Left lung (tissue), 10 donors: ENCODE data around the gene VPS9D1. TPM values are rescaled to one million over a fixed set of nuclear protein-coding genes. Genes with fewer than 3 reads are reported as not detected.

ENCODE experiments used
- ATAC-seq: fragments of 200-7000 bp; cut with Tn5 transposase; one replicate; pipeline ENCODE4 v1.9.1; 2020; ENCODE audit warnings: moderate library complexity
- DNase-seq, 4 donors: peaks; one replicate each; pipeline ENCODE4 v3.0.0-alpha.2; 2013 to 2020
- H3K27ac ChIP-seq, 2 donors: fragments of 200-600 bp; sonication (generic) in 1 of 2; one replicate each; pipeline versions ENCODE4 v1.5.0 to v1.8.0; 2020 to 2021
- H3K27me3 ChIP-seq, 2 donors: fragments of 200-600 bp; sonication (generic) in 1 of 2; one replicate each; pipeline versions ENCODE4 v1.5.0 to v1.8.0; 2020 to 2021
- H3K36me3 ChIP-seq, 2 donors: fragments of 200-600 bp; sonication (generic) in 1 of 2; one replicate each; pipeline versions ENCODE4 v1.5.0 to v1.8.0; 2020 to 2021
- H3K4me1 ChIP-seq, 2 donors: fragments of 200-600 bp; one replicate each; pipeline ENCODE4 v1.8.0; 2021
- H3K4me3 ChIP-seq, 2 donors: fragments of 200-600 bp; sonication (generic) in 1 of 2; one replicate each; pipeline versions ENCODE4 v1.5.0 to v1.8.0; 2020 to 2021; ENCODE audit warnings: mild to moderate bottlenecking in 1 of 2
- H3K9me3 ChIP-seq, 2 donors: fragments of 200-600 bp; sonication (generic) in 1 of 2; one replicate each; pipeline versions ENCODE4 v1.5.0 to v1.8.0; 2020 to 2021
- CTCF ChIP-seq, 2 donors: fragments of 200-600 bp; sonication (generic) in 1 of 2; IDR thresholded peaks; one replicate each; pipeline versions ENCODE4 v1.5.0 to v1.8.0; 2021; ENCODE audit warnings: antibody characterized with exemption in 2 of 2
- intact Hi-C, 2 donors: fragments of 100-400 bp; cut with DNase I; formaldehyde crosslinking; loops; one replicate each; pipeline versions ENCODE4 v1.11.2 to v1.14.2; 2022
- polyA plus RNA-seq, 6 donors: library from polyadenylated mRNA; unstranded; fragments of 120-200 nt; gene quantifications; one replicate each; pipeline ENCODE4 v1.2.1, GENCODE V29; 2013; ENCODE audit not compliant: insufficient read length in 6 of 6
- total RNA-seq, 2 donors: library from RNA; stranded (reverse); fragmentation: NEBNext Ultra II Directional; extraction: Animal tissue kit (Norgen Biotek cat#: 25700); gene quantifications; one replicate each; pipeline ENCODE4 v1.2.1, GENCODE V29; 2021
- donor health status: DM: no; HTN: yes; CAD: no.
- donor health status: DM: no; HTN: no; CAD: no.

VPS9D1 gene
- total and polyA plus RNA-seq, 8 donors: 9.0 to 19.0 (median 12.3) TPM

GRCh38 chr16:89733322-89733721, 12.6 kb upstream of the VPS9D1 start:
- Histone ChIP-seq H3K27ac (no peak overlapping the region), H3K27me3 (no peaks in the 10 kb centered on the region)

GRCh38 chr16:89732918-89733242, 12.2 kb upstream of the VPS9D1 start:
- H3K36me3 ChIP-seq: peaks cover 0 to 96% of the 10 kb centered on the region in 2 donors
- TF ChIP-seq CTCF (IDR thresholded peaks at IDR 0.05): no peak
- no peak overlapping the region for H3K4me3 ChIP-seq
- H3K9me3 ChIP-seq: no peaks in the 10 kb centered on the region
- DNase-seq (peak in 1 of 4 donors; percentile 39), ATAC-seq (no peak)
- no peak overlapping the region for H3K27ac ChIP-seq
- H3K4me1 ChIP-seq: no peaks in the 10 kb centered on the region
- intact Hi-C loops: no loop called here
- H3K27me3 ChIP-seq: no peaks in the 10 kb centered on the region

More at GRCh38 chr16:89733322-89733721, 12.6 kb upstream of the VPS9D1 start:
- peak in 1 of 4 donors; percentile 62 for DNase-seq
- Histone ChIP-seq H3K4me3 (no peak overlapping the region), H3K36me3 (peaks cover 0 to 96% of the 10 kb centered on the region in 2 donors), H3K4me1 (no peaks in the 10 kb centered on the region), H3K9me3 (no peaks in the 10 kb centered on the region)
- ATAC-seq: no peak
- intact Hi-C loops: no loop called here
- TF ChIP-seq CTCF (IDR thresholded peaks at IDR 0.05): no peak

GRCh38 chr16:89732142-89732917, 11.6 kb upstream of the VPS9D1 start:
- DNase-seq (peak in 1 of 4 donors; percentile 37), ATAC-seq (no peak)
- Histone ChIP-seq H3K4me3 (no peak overlapping the region), H3K27me3 (no peaks in the 10 kb centered on the region), H3K9me3 (no peaks in the 10 kb centered on the region), H3K27ac (no peak overlapping the region), H3K36me3 (peaks cover 0 to 96% of the 10 kb centered on the region in 2 donors), H3K4me1 (no peaks in the 10 kb centered on the region)
- TF ChIP-seq CTCF (IDR thresholded peaks at IDR 0.05): no peak
- intact Hi-C loops: no loop called here

- DNase-seq: no peak
- H3K4me1 ChIP-seq: peaks cover 0 to 8% of the 10 kb centered on the region in 2 donors
- peaks cover 0 to 96% of the 10 kb centered on the region in 2 donors for H3K36me3 ChIP-seq
- H3K27me3 ChIP-seq: no peaks in the 10 kb centered on the region
- no peak for TF ChIP-seq CTCF (IDR thresholded peaks at IDR 0.05)
- no peak overlapping the region for H3K4me3 ChIP-seq
- intact Hi-C loops: no loop called here
- ATAC-seq: no peak
- H3K9me3 ChIP-seq: no peaks in the 10 kb centered on the region
- H3K27ac ChIP-seq: no peak overlapping the region
Measured at GRCh38 chr16:89730610-89731234, 10.0 kb upstream of the VPS9D1 start.

DNA sequence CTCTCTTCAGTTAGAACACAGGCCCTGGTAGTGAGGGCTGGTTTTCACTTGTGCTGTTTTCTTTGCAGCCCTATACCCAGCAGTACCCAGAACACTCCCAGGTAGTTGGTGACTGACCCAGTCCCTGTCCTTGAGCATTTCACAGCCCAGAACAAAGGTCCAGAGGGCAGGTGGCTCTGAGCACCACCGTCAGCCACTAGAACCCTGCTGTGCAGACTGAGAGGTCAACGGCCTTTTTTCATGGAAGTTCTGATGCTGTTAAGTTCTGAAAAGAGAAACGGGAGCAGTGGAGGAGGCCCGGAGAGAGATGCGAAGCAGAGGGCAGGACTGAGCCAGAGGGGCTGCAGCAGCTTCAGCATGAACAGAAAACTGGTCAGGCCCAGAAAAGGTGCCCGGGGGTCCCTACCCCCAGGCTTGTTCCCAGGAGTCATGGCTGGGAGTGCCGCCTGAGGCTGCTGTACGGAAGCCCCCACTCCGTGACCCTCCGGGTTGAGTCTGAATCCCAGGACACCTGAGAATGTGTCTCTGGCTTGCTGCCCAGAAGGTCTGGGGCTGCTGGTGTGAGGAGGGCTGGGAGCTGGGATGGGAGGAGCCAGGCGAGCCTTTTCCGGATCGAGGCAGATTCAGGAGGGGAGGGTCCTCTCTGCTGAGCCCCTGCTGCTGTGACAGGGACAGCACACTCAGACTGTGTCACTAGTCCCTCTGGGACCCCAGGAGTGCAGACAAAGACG, 9.3 kb upstream of the VPS9D1 start:
- TF ChIP-seq CTCF (IDR thresholded peaks at IDR 0.05): no peak
- no peak for ATAC-seq
- Histone ChIP-seq H3K9me3 (no peaks in the 10 kb centered on the region), H3K36me3 (peaks cover 0 to 96% of the 10 kb centered on the region in 2 donors), H3K27me3 (no peaks in the 10 kb centered on the region), H3K4me1 (peaks cover 0 to 15% of the 10 kb centered on the region in 2 donors), H3K27ac (no peak overlapping the region), H3K4me3 (no peak overlapping the region)
- intact Hi-C loops: no loop called here
- DNase-seq: no peak
